Measurements from ENCODE around the gene INPP5D.
"Not testable (repeated sequence)": the region's sequence is repeated elsewhere in the genome, so short reads cannot be mapped to it uniquely, and the experiment has no call there.

INPP5D gene

GRCh38 chr2:233065200-233065589 lies 5.1 kb downstream of the INPP5D start:
- DNase-seq; in situ Hi-C loops (cut with HindIII; ENCODE audit: low pct_ligation_motif_present, low pct_unique_long_range_greater_than_20kb, low sequenced_read_pairs): not testable (repeated sequence)

DNA sequence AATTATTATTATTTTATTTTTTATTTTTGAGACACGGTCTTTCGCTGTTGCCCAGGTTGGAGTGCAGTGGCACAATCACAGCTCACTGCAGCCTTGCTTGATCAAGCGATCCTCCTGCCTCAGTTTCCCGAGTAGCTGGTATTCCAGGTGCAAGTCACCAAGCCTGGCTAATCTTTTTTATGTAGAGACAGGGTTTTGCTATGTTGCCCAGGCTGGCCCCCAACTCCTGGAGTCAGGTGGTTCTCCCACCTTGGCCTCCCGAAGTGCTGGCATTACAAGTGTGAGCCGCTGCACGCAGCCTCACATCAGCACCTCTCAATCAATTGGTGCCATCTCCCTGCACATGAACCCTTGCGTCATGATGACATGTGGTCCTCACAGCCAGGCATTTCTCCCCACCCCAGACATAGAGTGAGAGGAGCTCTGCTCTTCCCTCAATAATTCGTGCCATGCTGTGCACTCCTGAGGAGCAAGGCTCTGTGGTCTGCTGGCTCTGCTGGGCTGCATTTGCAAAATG lies 5.9 kb downstream of the INPP5D start:
- no peak for DNase-seq
- in situ Hi-C loops (cut with HindIII; ENCODE audit: low pct_ligation_motif_present, low pct_unique_long_range_greater_than_20kb, low sequenced_read_pairs) = no loop called here

- in situ Hi-C loops (cut with HindIII; ENCODE audit: low pct_ligation_motif_present, low pct_unique_long_range_greater_than_20kb, low sequenced_read_pairs) = no loop called here
- DNase-seq = no peak
Observed at GRCh38 chr2:233068762-233069418, 8.7 kb downstream of the INPP5D start.

- in situ Hi-C loops (cut with HindIII; ENCODE audit: low pct_ligation_motif_present, low pct_unique_long_range_greater_than_20kb, low sequenced_read_pairs) = no loop called here
- no peak for DNase-seq
Observed at GRCh38 chr2:233072838-233073237, 12.7 kb downstream of the INPP5D start.

DNA sequence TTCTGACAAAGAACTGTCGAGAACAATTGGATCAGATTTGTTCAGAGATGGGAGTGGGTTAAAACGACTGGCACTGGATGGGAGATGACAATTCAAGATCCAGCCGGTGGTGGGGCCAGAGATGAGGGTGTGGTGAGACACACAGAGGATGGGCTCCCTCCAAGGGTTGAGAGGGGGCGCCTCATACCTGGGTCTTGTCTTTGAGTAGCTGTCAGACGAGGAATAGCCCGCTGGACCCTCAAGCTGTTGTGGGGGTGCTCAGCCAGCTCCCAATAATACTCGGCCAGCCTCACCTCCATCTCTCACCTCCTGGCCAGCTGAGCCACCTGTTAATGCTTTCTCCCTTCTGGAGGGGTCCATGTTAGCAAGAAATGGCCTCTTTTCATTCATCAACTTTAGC lies 14.0 kb downstream of the INPP5D start:
- in situ Hi-C loops (cut with HindIII; ENCODE audit: low pct_ligation_motif_present, low pct_unique_long_range_greater_than_20kb, low sequenced_read_pairs) = no loop called here
- no peak for DNase-seq

- in situ Hi-C loops (cut with HindIII; ENCODE audit: low pct_ligation_motif_present, low pct_unique_long_range_greater_than_20kb, low sequenced_read_pairs) = no loop called here
Observed at GRCh38 chr2:233075141-233075965, 15.2 kb downstream of the INPP5D start.

GRCh38 chr2:233075966-233076339 lies 15.8 kb downstream of the INPP5D start:
- no peak for DNase-seq
- in situ Hi-C loops (cut with HindIII; ENCODE audit: low pct_ligation_motif_present, low pct_unique_long_range_greater_than_20kb, low sequenced_read_pairs) = no loop called here

More at GRCh38 chr2:233075141-233075965, 15.2 kb downstream of the INPP5D start:
- no peak for DNase-seq

- in situ Hi-C loops (cut with HindIII; ENCODE audit: low pct_ligation_motif_present, low pct_unique_long_range_greater_than_20kb, low sequenced_read_pairs) = no loop called here
- no peak for DNase-seq
Observed at GRCh38 chr2:233076749-233077148, 16.6 kb downstream of the INPP5D start.

DNA sequence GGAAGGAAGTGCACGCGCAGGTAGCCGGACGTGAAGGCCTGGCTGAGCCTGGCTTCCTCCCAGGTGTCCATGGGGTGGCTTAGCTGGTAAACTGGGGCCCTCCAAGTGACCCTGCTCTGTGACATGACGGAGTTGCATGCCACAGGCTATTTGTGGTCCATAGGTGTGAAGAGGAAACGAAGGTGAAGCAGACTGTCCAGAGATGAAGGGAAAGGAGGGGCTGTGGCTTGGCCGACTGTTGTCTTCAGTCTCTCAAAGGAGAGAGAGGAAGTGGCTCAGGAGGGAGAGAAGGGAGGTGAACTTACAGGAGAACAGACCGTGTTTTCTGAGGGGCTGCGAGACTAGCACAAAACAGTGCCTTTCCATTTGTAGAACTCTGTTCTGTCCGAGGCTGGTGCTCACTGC lies 19.3 kb downstream of the INPP5D start:
- DNase-seq = no peak
- in situ Hi-C loops (cut with HindIII; ENCODE audit: low pct_ligation_motif_present, low pct_unique_long_range_greater_than_20kb, low sequenced_read_pairs) = no loop called here

GRCh38 chr2:233079953-233080835 lies 20.1 kb downstream of the INPP5D start:
- in situ Hi-C loops (cut with HindIII; ENCODE audit: low pct_ligation_motif_present, low pct_unique_long_range_greater_than_20kb, low sequenced_read_pairs) = no loop called here

DNA sequence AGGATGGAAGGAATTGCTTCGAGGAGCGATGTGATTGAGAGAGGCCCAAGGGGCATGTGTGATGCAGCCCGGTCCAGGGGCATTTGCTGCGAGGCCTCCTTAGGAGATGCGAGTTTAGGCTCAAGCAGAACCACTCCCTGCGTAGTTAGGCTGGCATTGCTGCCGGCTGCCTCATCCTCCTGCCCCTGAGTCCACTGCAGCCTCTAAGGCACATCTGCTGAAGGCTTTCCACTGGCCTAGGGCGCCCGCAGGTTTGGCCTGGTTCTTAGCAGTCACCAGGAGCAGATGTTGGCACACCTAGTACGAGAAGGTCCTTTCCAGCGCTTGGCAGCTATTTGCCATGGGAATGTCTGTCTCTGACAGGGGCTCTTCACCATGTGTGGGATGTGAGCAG lies 20.7 kb downstream of the INPP5D start:
- in situ Hi-C loops (cut with HindIII; ENCODE audit: low pct_ligation_motif_present, low pct_unique_long_range_greater_than_20kb, low sequenced_read_pairs) = no loop called here

More at GRCh38 chr2:233079953-233080835, 20.1 kb downstream of the INPP5D start:
- no peak for DNase-seq

DNA sequence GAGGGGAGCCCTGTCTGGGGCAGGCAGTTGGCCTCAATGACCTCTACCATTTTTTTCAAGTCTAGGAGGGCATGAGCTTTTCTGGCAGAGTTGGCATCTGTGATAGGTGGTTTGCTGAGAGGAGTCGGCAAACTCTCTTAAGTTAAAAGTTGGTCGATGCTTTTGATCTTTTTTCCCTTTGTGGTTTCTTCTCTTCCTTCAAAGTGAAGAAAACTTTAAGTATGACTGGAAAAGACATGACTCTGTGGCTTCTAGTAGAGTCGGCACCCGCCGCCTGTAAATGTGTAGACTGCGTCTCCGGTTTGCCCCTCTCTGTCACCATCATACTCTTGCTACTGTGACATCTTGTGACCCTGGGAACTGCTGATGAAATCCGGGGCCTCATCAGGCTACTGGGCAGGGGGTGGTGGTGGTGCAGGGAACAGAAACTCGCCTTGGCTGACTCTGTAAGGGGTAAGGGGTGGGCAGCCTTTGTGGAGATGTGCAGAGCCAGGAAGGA lies 21.1 kb downstream of the INPP5D start:
- in situ Hi-C loops (cut with HindIII; ENCODE audit: low pct_ligation_motif_present, low pct_unique_long_range_greater_than_20kb, low sequenced_read_pairs) = no loop called here
- DNase-seq = no peak

More for the DNA sequence above, 20.7 kb downstream of the INPP5D start:
- DNase-seq = no peak

DNA sequence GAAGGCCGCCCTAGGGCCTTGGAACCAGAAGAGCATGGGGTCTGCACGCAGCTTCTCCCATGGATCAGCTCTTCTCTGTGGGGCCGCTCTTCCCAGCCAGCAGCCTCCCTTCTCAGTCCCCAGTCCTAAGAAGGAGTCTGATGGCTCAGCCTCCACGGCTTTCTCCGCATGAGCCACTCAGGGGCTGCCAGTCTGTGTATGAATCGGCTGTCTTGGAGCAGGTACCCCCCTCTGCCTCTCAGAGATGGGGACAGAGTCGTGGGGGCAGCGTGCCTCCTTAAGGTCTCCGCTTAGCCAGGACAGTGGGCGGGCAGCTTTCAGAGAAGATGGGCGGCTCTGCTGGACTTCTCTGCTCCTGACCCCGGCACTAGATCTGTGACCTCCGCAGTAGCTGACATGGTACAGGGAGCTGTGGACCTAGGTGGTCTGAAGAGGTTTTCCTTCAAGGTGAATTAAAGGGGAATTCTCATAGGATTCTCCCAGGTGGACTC lies 21.6 kb downstream of the INPP5D start:
- in situ Hi-C loops (cut with HindIII; ENCODE audit: low pct_ligation_motif_present, low pct_unique_long_range_greater_than_20kb, low sequenced_read_pairs) = no loop called here
- no peak for DNase-seq

- in situ Hi-C loops (cut with HindIII; ENCODE audit: low pct_ligation_motif_present, low pct_unique_long_range_greater_than_20kb, low sequenced_read_pairs) = no loop called here
- no peak for DNase-seq
Observed at GRCh38 chr2:233082222-233082930, 22.2 kb downstream of the INPP5D start.

GRCh38 chr2:233082931-233083755 lies 23.0 kb downstream of the INPP5D start:
- no peak for DNase-seq
- in situ Hi-C loops (cut with HindIII; ENCODE audit: low pct_ligation_motif_present, low pct_unique_long_range_greater_than_20kb, low sequenced_read_pairs) = no loop called here

GRCh38 chr2:233083782-233084181 lies 23.6 kb downstream of the INPP5D start:
- DNase-seq = no peak
- in situ Hi-C loops (cut with HindIII; ENCODE audit: low pct_ligation_motif_present, low pct_unique_long_range_greater_than_20kb, low sequenced_read_pairs) = no loop called here

DNA sequence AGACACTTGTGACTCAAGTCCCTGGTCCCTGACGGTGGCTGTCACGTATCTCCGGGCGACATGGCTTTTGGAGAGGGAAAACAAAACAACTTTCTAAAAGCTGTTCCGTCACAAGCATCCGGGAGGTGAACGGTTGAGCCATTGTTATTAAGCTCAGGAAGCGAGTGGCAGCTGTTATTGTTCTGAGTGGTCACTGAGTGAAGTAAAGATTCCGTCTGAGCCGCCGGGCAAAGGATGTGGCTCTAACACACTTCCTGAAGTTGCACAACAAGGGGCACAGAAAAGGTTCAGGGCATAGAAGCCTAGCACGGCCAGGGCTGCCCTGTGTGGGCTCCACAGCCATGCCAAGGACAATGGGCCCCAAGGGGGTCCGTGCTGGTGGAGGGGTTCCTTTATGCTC lies 24.3 kb downstream of the INPP5D start:
- DNase-seq = no peak
- in situ Hi-C loops (cut with HindIII; ENCODE audit: low pct_ligation_motif_present, low pct_unique_long_range_greater_than_20kb, low sequenced_read_pairs) = no loop called here
